OCI-LY3 (cell line): Measurements from ENCODE around the gene ARHGEF10L.

Experiments
- EZH2phosphoT487 ChIP-seq: fragments of 200-600 bp; shearing (Covaris generic); IDR thresholded peaks from 2 replicates; pipeline ENCODE4 v1.6.1; 2018; ENCODE audit warnings: antibody characterized with exemption, mixed run types, low read depth
- TF ChIP-seq, protein P1 (sequence below): fragments of 200-600, 300-600 bp; sonication (generic); IDR thresholded peaks from 2 replicates; pipeline ENCODE4 v1.5.1; 2014; ENCODE audit warnings: antibody characterized with exemption, low read length, low read depth

DNA sequence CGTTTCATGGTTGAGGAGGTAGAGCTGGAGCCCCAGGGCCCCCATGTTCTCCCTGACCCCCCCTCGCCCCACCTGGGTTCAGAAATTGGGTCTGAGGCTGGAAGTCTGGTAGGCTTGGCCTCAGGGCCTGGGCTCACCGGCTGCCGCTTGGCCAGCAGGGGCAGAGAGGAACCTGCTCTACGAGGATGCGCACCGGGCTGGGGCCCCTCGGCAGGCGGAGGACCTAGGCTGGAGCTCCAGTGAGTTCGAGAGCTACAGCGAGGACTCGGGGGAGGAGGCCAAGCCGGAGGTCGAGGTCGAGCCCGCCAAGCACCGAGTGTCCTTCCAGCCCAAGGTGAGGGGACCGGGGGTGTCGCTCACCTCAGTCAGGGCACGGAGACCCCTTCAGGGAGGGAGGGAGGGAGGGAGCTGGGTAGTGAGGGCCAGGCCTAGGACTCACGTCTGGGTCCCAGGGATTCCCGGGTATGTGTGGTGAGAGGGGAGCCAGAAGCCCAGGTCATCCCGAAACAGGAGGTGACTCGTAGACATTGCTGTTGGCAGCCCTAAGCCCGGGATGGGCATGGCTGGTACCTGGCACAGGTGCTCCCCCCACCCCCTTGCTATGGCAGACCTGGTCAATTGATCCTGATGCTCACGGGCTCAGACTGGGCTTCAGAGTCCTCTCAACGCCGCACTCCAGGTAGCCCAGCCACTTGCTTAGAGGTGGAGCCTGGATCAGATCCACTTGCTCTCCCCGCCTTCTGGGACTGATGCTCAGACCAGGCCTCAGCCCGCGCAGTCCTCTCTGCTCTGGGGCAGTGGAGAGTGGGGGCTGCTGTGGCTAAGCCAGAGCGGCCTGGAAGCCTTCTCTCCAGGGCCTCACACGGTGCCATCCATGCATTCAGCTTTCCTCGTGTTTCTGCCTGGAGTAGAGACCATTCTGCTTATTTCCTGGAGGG is 68.4 kb downstream of the ARHGEF10L start:
- TF ChIP-seq, protein P1, sequence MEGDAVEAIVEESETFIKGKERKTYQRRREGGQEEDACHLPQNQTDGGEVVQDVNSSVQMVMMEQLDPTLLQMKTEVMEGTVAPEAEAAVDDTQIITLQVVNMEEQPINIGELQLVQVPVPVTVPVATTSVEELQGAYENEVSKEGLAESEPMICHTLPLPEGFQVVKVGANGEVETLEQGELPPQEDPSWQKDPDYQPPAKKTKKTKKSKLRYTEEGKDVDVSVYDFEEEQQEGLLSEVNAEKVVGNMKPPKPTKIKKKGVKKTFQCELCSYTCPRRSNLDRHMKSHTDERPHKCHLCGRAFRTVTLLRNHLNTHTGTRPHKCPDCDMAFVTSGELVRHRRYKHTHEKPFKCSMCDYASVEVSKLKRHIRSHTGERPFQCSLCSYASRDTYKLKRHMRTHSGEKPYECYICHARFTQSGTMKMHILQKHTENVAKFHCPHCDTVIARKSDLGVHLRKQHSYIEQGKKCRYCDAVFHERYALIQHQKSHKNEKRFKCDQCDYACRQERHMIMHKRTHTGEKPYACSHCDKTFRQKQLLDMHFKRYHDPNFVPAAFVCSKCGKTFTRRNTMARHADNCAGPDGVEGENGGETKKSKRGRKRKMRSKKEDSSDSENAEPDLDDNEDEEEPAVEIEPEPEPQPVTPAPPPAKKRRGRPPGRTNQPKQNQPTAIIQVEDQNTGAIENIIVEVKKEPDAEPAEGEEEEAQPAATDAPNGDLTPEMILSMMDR = no peak
- no peak for TF ChIP-seq EZH2phosphoT487
